IMR-90 (cell line): ENCODE data around the gene JAKMIP2. TPM values are rescaled to one million over a fixed set of nuclear protein-coding genes. Genes with fewer than 3 reads are reported as not detected.

ENCODE experiments used
- ATAC-seq: fragments of 200-7000 bp; cut with Tn5 transposase; 2 replicates; pipeline ENCODE4 v1.9.1; 2020; ENCODE audit warnings: low read depth, mild to moderate bottlenecking, moderate library complexity
- BruUV-seq: library from RNA; stranded (reverse); fragments of 400-500 nt; replicated peaks from 2 replicates; lab custom pipeline; 2021; lab: Mats Ljungman, UMichigan
- CTCF ChIA-PET: fragments of 300-600 bp; formaldehyde crosslinking; extraction: SDS; loops from one replicate; lab custom pipeline; 2021; ENCODE audit warnings: antibody characterized with exemption; lab: Yijun Ruan, JAX
- POLR2A ChIA-PET: fragments of 300-600 bp; sonication (Branson Sonifier 250); formaldehyde crosslinking; loops from one replicate; lab custom pipeline; 2022; ENCODE audit warnings: antibody characterized with exemption; ENCODE audit not compliant: unreplicated experiment; lab: Charles Lee
- DNase-seq: peaks from one replicate; pipeline ENCODE4 v3.0.0; 2013
- H2AFZ ChIP-seq: replicated peaks from 2 replicates; pipeline ENCODE3; 2013; ENCODE audit warnings: low read length, mild to moderate bottlenecking; ENCODE audit not compliant: poor library complexity
- H2AK5ac ChIP-seq: 2 replicates; pipeline ENCODE4 v1.6.1; 2013; ENCODE audit warnings: low read depth, low read length, inconsistent platforms
- H2AK9ac ChIP-seq: replicated peaks from 2 replicates; pipeline ENCODE3; 2013; ENCODE audit warnings: mild to moderate bottlenecking, low read depth, low read length, moderate library complexity; ENCODE audit not compliant: poor library complexity
- H2BK120ac ChIP-seq: 2 replicates; pipeline ENCODE4 v1.6.1; 2013; ENCODE audit warnings: low read depth, low read length, inconsistent platforms
- H2BK15ac ChIP-seq: 3 replicates; pipeline ENCODE4 v1.6.1; 2013; ENCODE audit warnings: low read depth, low read length, inconsistent platforms
- H2BK20ac ChIP-seq: 2 replicates; pipeline ENCODE4 v1.6.1; 2013; ENCODE audit warnings: low read depth, mild to moderate bottlenecking, inconsistent platforms, low read length, moderate library complexity
- H2BK5ac ChIP-seq: 2 replicates; pipeline ENCODE4 v1.6.1; 2013; ENCODE audit warnings: mild to moderate bottlenecking, low read depth, low read length, inconsistent platforms; ENCODE audit not compliant: poor library complexity, severe bottlenecking
- H3K14ac ChIP-seq: replicated peaks from 2 replicates; pipeline ENCODE4 v1.6.1; 2013; ENCODE audit warnings: low read depth, low read length, inconsistent platforms
- H3K18ac ChIP-seq: 2 replicates; pipeline ENCODE4 v1.6.1; 2013; ENCODE audit warnings: low read depth, low read length, control low read depth
- H3K23ac ChIP-seq: 2 replicates; pipeline ENCODE4 v1.6.1; 2013; ENCODE audit warnings: low read depth, low read length, inconsistent platforms
- H3K27ac ChIP-seq: 2 replicates; pipeline ENCODE4 v1.5.1; 2013; ENCODE audit warnings: mild to moderate bottlenecking, control low read depth, low read length; ENCODE audit not compliant: insufficient read depth
- H3K27me3 ChIP-seq: 2 replicates; pipeline ENCODE4 v1.6.1; 2013; ENCODE audit warnings: low read length; ENCODE audit not compliant: control insufficient read depth, insufficient read depth
- H3K36me3 ChIP-seq: 2 replicates; pipeline ENCODE4 v1.6.1; 2013; ENCODE audit warnings: low read length, mixed read lengths; ENCODE audit not compliant: control insufficient read depth, insufficient read depth
- H3K4ac ChIP-seq: 2 replicates; pipeline ENCODE4 v1.6.1; 2013; ENCODE audit warnings: low read depth, low read length, inconsistent platforms
- H3K4me1 ChIP-seq: 2 replicates; pipeline ENCODE4 v1.6.1; 2013; ENCODE audit warnings: low read length, mixed read lengths; ENCODE audit not compliant: control insufficient read depth, insufficient read depth
- H3K4me2 ChIP-seq: 2 replicates; pipeline ENCODE4 v1.6.1; 2013; ENCODE audit warnings: low read depth, mild to moderate bottlenecking, control low read depth, low read length, moderate library complexity
- H3K4me3 ChIP-seq: 2 replicates; pipeline ENCODE4 v1.5.1; 2013; ENCODE audit warnings: low read depth, mild to moderate bottlenecking, control low read depth, low read length, moderate library complexity; ENCODE audit not compliant: insufficient read depth
- H3K56ac ChIP-seq: 2 replicates; pipeline ENCODE4 v1.6.1; 2013; ENCODE audit warnings: low read length, inconsistent platforms; ENCODE audit not compliant: insufficient read depth; ENCODE audit errors: extremely low read depth
- H3K79me1 ChIP-seq, 2 experiments: 2 replicates each; pipeline ENCODE4 v1.6.1; 2013; ENCODE audit warnings: low read length in 2 of 2, inconsistent platforms in 1 of 2, low read depth in 1 of 2
- H3K9ac ChIP-seq: 2 replicates; pipeline ENCODE4 v1.6.1; 2013; ENCODE audit warnings: low read depth, low read length, control low read depth
- H3K9me1 ChIP-seq: 2 replicates; pipeline ENCODE4 v1.6.1; 2013; ENCODE audit warnings: low read length, inconsistent platforms; ENCODE audit not compliant: insufficient read depth
- H3K9me3 ChIP-seq: 2 replicates; pipeline ENCODE4 v1.6.1; 2013; ENCODE audit warnings: low read length; ENCODE audit not compliant: control insufficient read depth, insufficient read depth
- H4K20me1 ChIP-seq: 2 replicates; pipeline ENCODE4 v1.6.1; 2013; ENCODE audit warnings: low read length, inconsistent platforms; ENCODE audit not compliant: insufficient read depth
- H4K5ac ChIP-seq: 2 replicates; pipeline ENCODE4 v1.6.1; 2013; ENCODE audit warnings: mild to moderate bottlenecking, low read depth, low read length, control low read depth
- H4K8ac ChIP-seq, 2 experiments: 2 replicates each; pipeline ENCODE4 v1.6.1; 2013; ENCODE audit warnings: low read depth in 2 of 2, low read length in 2 of 2, control low read depth in 1 of 2, inconsistent platforms in 1 of 2
- H4K91ac ChIP-seq: 2 replicates; pipeline ENCODE4 v1.6.1; 2013; ENCODE audit warnings: low read depth, low read length, inconsistent platforms; ENCODE audit not compliant: insufficient read depth
- NFE2L2 ChIP-seq: fragments of 150-350 bp; IDR thresholded peaks from 2 replicates; pipeline ENCODE4 v1.6.1; 2016; ENCODE audit warnings: low read depth, mild to moderate bottlenecking, low read length
- POLR2A ChIP-seq: IDR thresholded peaks from 2 replicates; pipeline ENCODE4 v1.6.1; 2012; ENCODE audit warnings: mild to moderate bottlenecking, low read depth, low read length
- RFX5 ChIP-seq: IDR thresholded peaks from 2 replicates; pipeline ENCODE4 v1.8.0; 2012; ENCODE audit warnings: low read depth, mild to moderate bottlenecking, low read length, moderate library complexity
- whole genome bisulfite sequencing, 2 experiments: methylation state at CpG; one replicate each; pipeline versions ENCODE4 v1.1.5 to v1.1.7; 2013; ENCODE audit warnings: missing lambda C conversion rate in 2 of 2; ENCODE audit not compliant: insufficient read length in 1 of 2; ENCODE audit errors: extremely low coverage in 2 of 2; 5-methylcytosine and 5-hydroxymethylcytosine counted together
- dilution Hi-C: fragments of 300-500 bp; cut with HindIII; formaldehyde crosslinking; loops from one replicate; pipeline ENCODE4 v1.14.3; 2018; ENCODE audit warnings: low sequenced_read_pairs; ENCODE audit not compliant: unreplicated experiment
- in situ Hi-C: fragments of 300-500 bp; cut with MboI; formaldehyde crosslinking; loops from 3 replicates; pipeline ENCODE4 v1.14.3; 2019; ENCODE audit warnings: low sequenced_read_pairs, inconsistent platforms, mixed read lengths
- intact Hi-C: fragments of 100-400 bp; cut with micrococcal nuclease; formaldehyde crosslinking; loops from 2 replicates; pipeline ENCODE4 v1.10.0; 2022
- polyA plus RNA-seq, 3 experiments: library from polyadenylated mRNA; depleted of rRNA; stranded (reverse); fragments of >200 nt; gene quantifications; 2 replicates each; pipeline ENCODE4 v1.2.3, GENCODE V29; 2012; ENCODE audit warnings: low replicate concordance in 1 of 3
- total RNA-seq: library from RNA; depleted of rRNA; stranded (reverse); fragments of >200 nt; gene quantifications from 2 replicates; pipeline ENCODE4 v1.2.3, GENCODE V29; 2012

The JAKMIP2 gene
- total and polyA plus RNA-seq, 2 of the 4 experiments (the other 2 are of a cell fraction): under 0.01 TPM; not detected in 1

GRCh38 chr5:147712019-147712418, 70.5 kb downstream of the JAKMIP2 start:
- no peak overlapping the region for H2AK5ac ChIP-seq
- dilution Hi-C loops (no loop called here), in situ Hi-C loops (no loop called here), intact Hi-C loops (loop anchor here (5.0 kb wide), 1 partner anchor 70 kb away; the partner anchor contains the start of gene JAKMIP2)
- no peak overlapping the region for H3K4me3 ChIP-seq
- H3K4ac ChIP-seq: no peak overlapping the region
- H4K8ac ChIP-seq: no peak overlapping the region
- no peak for DNase-seq
- H2BK5ac ChIP-seq: no peak overlapping the region
- no peak overlapping the region for H4K5ac ChIP-seq
- CTCF ChIA-PET: no interaction called here
- no peaks in the 10 kb centered on the region for H3K4me1 ChIP-seq
- H4K20me1 ChIP-seq: no peaks in the 10 kb centered on the region
- H4K91ac ChIP-seq: no peak overlapping the region
- H2BK15ac ChIP-seq: no peak overlapping the region
- H2AK9ac ChIP-seq: no peak overlapping the region
- H2BK20ac ChIP-seq: no peak overlapping the region
- no CpG with 5 or more reads among the region's 3 CpGs for WGBS, 2 experiments
- H3K23ac ChIP-seq: no peak overlapping the region
- H3K9ac ChIP-seq: no peak overlapping the region
- no peak overlapping the region for H3K27ac ChIP-seq
- no peak overlapping the region for H3K56ac ChIP-seq
- no peaks in the 10 kb centered on the region for H3K9me1 ChIP-seq
- BruUV-seq: no TSS peak
- H3K14ac ChIP-seq: no peak overlapping the region
- TF ChIP-seq POLR2A (no peak), NFE2L2 (no peak), RFX5 (no peak)
- H2BK120ac ChIP-seq: no peak overlapping the region
- H3K27me3 ChIP-seq: no peaks in the 10 kb centered on the region
- H3K18ac ChIP-seq: no peak overlapping the region
- H2AFZ ChIP-seq: no peak overlapping the region
- no peak for ATAC-seq
- no peaks in the 10 kb centered on the region for H3K79me1 ChIP-seq
- H3K9me3 ChIP-seq: no peaks in the 10 kb centered on the region
- POLR2A ChIA-PET: no interaction called here
- no peak overlapping the region for H3K4me2 ChIP-seq
- H3K36me3 ChIP-seq: no peaks in the 10 kb centered on the region
